OCI-LY3 (cell line): ENCODE results near the gene ALDH1A3.

Source experiments
- H2AFZ ChIP-seq: fragments of 200-600, 300-600 bp; shearing (Covaris generic); 2 replicates; pipeline ENCODE4 v1.6.0; 2014; ENCODE audit warnings: antibody characterized with exemption, low read depth, low read length
- H3K27ac ChIP-seq: fragments of 200-600, 300-600 bp; sonication (generic); 2 replicates; pipeline ENCODE4 v1.5.1; 2014; ENCODE audit warnings: mild to moderate bottlenecking, low read length, moderate library complexity, mixed read lengths
- H3K27me3 ChIP-seq: fragments of 200-600, 300-600 bp; sonication (generic); 2 replicates; pipeline ENCODE4 v1.6.1; 2014; ENCODE audit warnings: low read depth, low read length, mixed read lengths
- H3K36me3 ChIP-seq: fragments of 200-600, 300-600 bp; sonication (generic); replicated peaks from 2 replicates; pipeline ENCODE3; 2014; ENCODE audit warnings: low read depth, low read length, mixed read lengths
- H3K4me1 ChIP-seq: fragments of 300-600, 200-600 bp; sonication (generic); 2 replicates; pipeline ENCODE4 v1.6.1; 2014; ENCODE audit warnings: low read length, mixed read lengths
- H3K4me2 ChIP-seq: fragments of 200-600, 300-600 bp; sonication (generic); 2 replicates; pipeline ENCODE4 v1.6.1; 2014; ENCODE audit warnings: low read length, mixed read lengths
- H3K4me3 ChIP-seq: fragments of 300-600, 200-600 bp; sonication (generic); 2 replicates; pipeline ENCODE4 v1.5.1; 2014; ENCODE audit warnings: antibody characterized with exemption, mild to moderate bottlenecking, low read length, moderate library complexity
- H3K79me2 ChIP-seq: fragments of 300-600, 200-600 bp; shearing (Covaris generic); 2 replicates; pipeline ENCODE4 v1.6.1; 2014; ENCODE audit warnings: mild to moderate bottlenecking, low read length, mixed read lengths
- H3K9ac ChIP-seq: fragments of 300-600, 200-600 bp; shearing (Covaris generic); 2 replicates; pipeline ENCODE4 v1.6.0; 2014; ENCODE audit warnings: mild to moderate bottlenecking, low read length, moderate library complexity
- H3K9me3 ChIP-seq: fragments of 200-600, 300-600 bp; shearing (Covaris generic); 2 replicates; pipeline ENCODE4 v1.6.1; 2014; ENCODE audit warnings: low read length, mixed read lengths; ENCODE audit not compliant: insufficient read depth
- H4K20me1 ChIP-seq: fragments of 200-600, 300-600 bp; sonication (generic); 2 replicates; pipeline ENCODE4 v1.6.1; 2016; ENCODE audit warnings: low read length, mixed read lengths; ENCODE audit not compliant: insufficient read depth
- CTCF ChIP-seq: fragments of 200-600, 300-600 bp; sonication (generic); IDR thresholded peaks from 2 replicates; pipeline ENCODE4 v1.5.1; 2014; ENCODE audit warnings: antibody characterized with exemption, low read length, low read depth
- EZH2phosphoT487 ChIP-seq: fragments of 200-600 bp; shearing (Covaris generic); IDR thresholded peaks from 2 replicates; pipeline ENCODE4 v1.6.1; 2018; ENCODE audit warnings: antibody characterized with exemption, mixed run types, low read depth

The ALDH1A3 gene

GRCh38 chr15:100901296-100901695, 21.7 kb downstream of the ALDH1A3 start:
- Histone ChIP-seq H3K27ac (no peak overlapping the region), H3K36me3 (no peaks in the 10 kb centered on the region), H3K4me1 (peaks cover 16% of the 10 kb centered on the region), H3K27me3 (peaks cover 17% of the 10 kb centered on the region; the same call in 1 of the 2 replicates), H3K4me3 (no peak overlapping the region), H4K20me1 (no peaks in the 10 kb centered on the region), H3K9me3 (no peaks in the 10 kb centered on the region), H3K9ac (no peak overlapping the region), H3K4me2 (no peak overlapping the region), H2AFZ (no peak overlapping the region), H3K79me2 (no peaks in the 10 kb centered on the region)
- TF ChIP-seq CTCF (no peak), EZH2phosphoT487 (no peak)

GRCh38 chr15:100901702-100902435, 22.2 kb downstream of the ALDH1A3 start:
- Histone ChIP-seq H3K9me3 (no peaks in the 10 kb centered on the region), H3K27ac (no peak overlapping the region), H2AFZ (no peak overlapping the region), H3K36me3 (no peaks in the 10 kb centered on the region), H4K20me1 (no peaks in the 10 kb centered on the region), H3K9ac (no peak overlapping the region), H3K4me1 (peaks cover 11% of the 10 kb centered on the region), H3K79me2 (no peaks in the 10 kb centered on the region), H3K4me2 (no peak overlapping the region), H3K4me3 (no peak overlapping the region), H3K27me3 (peaks cover 18% of the 10 kb centered on the region; the same call in 1 of the 2 replicates)
- TF ChIP-seq CTCF (no peak), EZH2phosphoT487 (no peak)

DNA sequence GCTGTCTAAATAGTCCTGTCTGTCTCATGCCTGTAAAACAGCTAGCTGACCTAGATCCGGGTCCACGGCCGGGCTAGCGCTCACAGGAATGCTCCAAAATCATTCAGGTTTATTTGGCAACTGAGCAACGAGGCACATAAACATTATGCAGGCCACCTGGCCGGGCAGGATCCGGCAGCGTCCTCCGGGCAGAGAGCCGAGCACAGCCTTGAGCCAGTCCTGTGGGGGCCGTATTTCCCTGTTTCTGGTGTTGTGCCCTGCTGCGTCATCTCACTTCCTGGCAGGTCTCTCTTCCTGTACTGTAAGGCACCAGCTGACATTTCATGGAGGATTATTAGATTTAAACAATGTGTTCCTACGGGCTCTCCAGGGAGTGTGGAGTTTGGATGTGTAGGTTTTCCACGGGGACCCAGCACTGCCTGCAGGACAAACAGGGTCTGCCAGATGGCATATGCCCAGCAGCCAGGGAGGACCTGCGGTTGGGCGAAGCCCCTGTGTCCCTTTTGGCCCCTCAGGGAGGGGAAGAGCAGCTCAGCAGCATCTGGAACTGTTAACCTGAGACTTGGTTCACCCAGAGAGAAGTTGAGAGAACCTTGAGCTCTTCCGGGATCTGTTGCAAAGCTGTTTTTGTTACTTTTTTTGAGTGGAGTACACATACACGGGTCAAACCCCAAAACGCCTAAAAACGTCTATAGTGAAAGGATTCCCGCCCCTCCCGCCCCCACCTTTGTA, 23.0 kb downstream of the ALDH1A3 start:
- H3K9ac ChIP-seq = no peak overlapping the region

More for the DNA sequence above, 23.0 kb downstream of the ALDH1A3 start:
- no peaks in the 10 kb centered on the region for H4K20me1 ChIP-seq
- TF ChIP-seq EZH2phosphoT487 (no peak), CTCF (no peak)
- H3K4me3 ChIP-seq = no peak overlapping the region
- H3K9me3 ChIP-seq = no peaks in the 10 kb centered on the region
- H3K4me2 ChIP-seq = no peak overlapping the region
- peak overlapping the region; percentile 71; the same call in 1 of the 2 replicates for H2AFZ ChIP-seq
- peaks cover 24% of the 10 kb centered on the region; the same call in 1 of the 2 replicates for H3K27me3 ChIP-seq
- no peaks in the 10 kb centered on the region for H3K79me2 ChIP-seq
- H3K36me3 ChIP-seq = no peaks in the 10 kb centered on the region
- no peak overlapping the region for H3K27ac ChIP-seq
- peaks cover 9% of the 10 kb centered on the region for H3K4me1 ChIP-seq
